Activated naive CD4-positive, alpha-beta T cell treated with anti-CD3 and anti-CD28 coated beads, Interleukin-2, amount 50 U/mL, for 72 hours (primary cell): ENCODE results near the gene SLCO3A1. TPM values are rescaled to one million over a fixed set of nuclear protein-coding genes. Genes with fewer than 3 reads are reported as not detected.

ENCODE experiments used
- ATAC-seq, 2 donors: fragments of 150-1000 bp; cut with Tn5 transposase; 2 replicates each; pipeline ENCODE4 v1.10.0; 2021; ENCODE audit warnings: mild to moderate bottlenecking in 2 of 2, moderate library complexity in 2 of 2
- DNase-seq, 2 donors: peaks; one replicate each; pipeline ENCODE4 v3.0.0; 2021 to 2022; ENCODE audit warnings: low spot score in 2 of 2
- H3K27ac Mint-ChIP-seq, 2 donors: one replicate each; pipeline ENCODE4 v1.8.0; 2022; ENCODE audit warnings: mild to moderate bottlenecking in 2 of 2, mixed read lengths in 2 of 2
- H3K36me3 Mint-ChIP-seq, 2 donors: one replicate each; pipeline ENCODE4 v1.8.0; 2022; ENCODE audit warnings: mixed read lengths in 2 of 2
- H3K9me3 Mint-ChIP-seq, 2 donors: one replicate each; pipeline ENCODE4 v1.8.0; 2022; ENCODE audit warnings: mixed read lengths in 2 of 2
- total RNA-seq, 2 donors: library from RNA; stranded (reverse); gene quantifications; one replicate each; pipeline ENCODE4 v1.2.3, GENCODE V29; 2022

SLCO3A1 gene
- total RNA-seq, 2 donors from 2014 or later, result 3.2 to 3.9 TPM

- Mint-ChIP-seq H3K36me3 (peaks cover 4 to 8% of the 10 kb centered on the region in 2 donors), H3K9me3 (no peaks in the 10 kb centered on the region)
Measured at GRCh38 chr15:91976966-91977365, 123.5 kb downstream of the SLCO3A1 start.

DNA sequence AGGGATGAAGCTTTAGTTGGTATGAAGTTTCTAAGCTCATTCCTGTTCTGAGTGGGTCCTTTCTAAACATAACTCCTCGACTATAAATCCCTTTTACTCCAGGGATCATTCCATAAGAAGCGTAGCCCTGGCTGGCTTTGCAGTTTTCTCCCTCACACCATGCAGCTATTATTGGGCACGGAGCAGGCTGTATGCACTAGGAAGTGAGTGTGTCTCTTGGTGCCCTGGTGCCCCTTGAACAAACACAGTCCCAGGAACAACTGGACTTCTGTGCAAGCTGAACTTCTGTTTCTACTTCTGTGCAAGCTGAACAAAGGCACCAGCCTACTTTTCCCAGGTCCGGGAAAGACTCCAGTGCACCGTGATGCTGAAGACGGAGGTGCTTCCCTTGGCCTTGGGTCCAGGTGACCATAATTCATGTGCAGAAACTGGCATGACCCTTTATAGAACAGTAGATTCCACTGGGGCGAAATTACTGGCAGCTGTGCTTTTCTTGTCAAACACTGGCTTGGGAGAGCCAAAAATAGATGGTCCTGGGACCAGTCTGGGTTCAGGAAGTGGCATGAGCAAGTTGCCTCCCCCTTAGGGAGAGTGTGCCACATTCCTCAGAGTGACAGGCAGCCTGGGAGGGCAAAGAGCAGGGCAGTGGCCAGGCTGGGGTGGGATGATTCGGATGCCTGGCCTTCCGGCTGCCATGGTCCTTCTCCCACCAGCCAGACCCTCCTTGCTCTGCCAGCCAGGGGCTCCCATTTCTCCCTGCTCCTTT, 127.2 kb downstream of the SLCO3A1 start:
- ATAC-seq, result no peak
- Mint-ChIP-seq H3K27ac (no peak overlapping the region), H3K9me3 (no peaks in the 10 kb centered on the region), H3K36me3 (peaks cover 4 to 8% of the 10 kb centered on the region in 2 donors)
- no peak for DNase-seq

More at GRCh38 chr15:91976966-91977365, 123.5 kb downstream of the SLCO3A1 start:
- ATAC-seq, result no peak
- DNase-seq, result no peak
- H3K27ac Mint-ChIP-seq, result no peak overlapping the region

DNA sequence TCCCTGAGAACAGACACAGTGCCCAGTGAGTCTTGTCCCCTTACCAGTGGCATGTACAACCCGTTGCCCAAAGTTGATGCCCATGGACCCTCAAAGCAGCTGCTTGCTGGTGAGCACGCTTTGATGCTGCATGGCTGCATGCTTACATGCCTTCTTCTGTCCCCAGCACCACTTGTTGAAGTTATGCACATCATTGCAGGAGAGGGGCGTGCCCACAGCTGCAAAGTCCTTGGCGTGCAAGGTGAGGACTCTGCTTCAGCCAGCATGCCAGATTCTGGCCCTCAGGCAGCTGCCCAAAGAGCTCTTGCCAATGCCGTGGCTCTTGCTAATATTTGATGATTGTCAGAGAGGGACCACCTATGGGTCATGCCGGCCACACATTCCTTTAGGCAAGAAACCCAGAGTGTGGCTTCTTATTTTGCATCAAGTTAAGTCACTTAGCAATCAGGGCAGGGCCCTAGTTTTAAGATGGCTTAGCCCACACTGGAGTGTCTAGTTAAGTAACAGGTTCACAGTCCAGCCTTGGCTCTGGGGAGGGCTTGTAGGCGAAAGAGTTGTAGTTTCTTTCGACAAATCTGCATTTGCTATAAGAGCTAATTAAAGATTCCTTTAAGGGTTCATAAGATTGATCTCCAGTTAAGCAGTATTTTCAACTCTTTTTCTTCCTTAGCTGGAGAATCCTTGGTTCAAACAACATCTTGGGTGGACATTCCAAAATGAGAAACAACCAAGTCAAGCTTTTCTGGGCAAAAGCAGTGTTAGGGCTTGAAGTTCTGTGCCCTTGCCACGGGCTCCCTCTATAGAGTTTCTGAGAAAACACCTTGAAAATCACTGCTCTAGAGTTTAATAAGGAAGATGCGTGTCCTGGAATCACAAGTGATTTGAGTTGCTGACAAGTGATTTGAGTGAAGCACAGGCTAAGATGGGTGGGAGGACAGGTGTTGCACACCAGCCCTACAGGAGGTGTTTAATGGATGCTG, 128.6 kb downstream of the SLCO3A1 start:
- H3K9me3 Mint-ChIP-seq, result no peaks in the 10 kb centered on the region
- DNase-seq (no peak), ATAC-seq (no peak)
- no peaks in the 10 kb centered on the region for H3K36me3 Mint-ChIP-seq
- peak overlapping the region in 1 of 2 donors; percentile 67 for H3K27ac Mint-ChIP-seq

DNA sequence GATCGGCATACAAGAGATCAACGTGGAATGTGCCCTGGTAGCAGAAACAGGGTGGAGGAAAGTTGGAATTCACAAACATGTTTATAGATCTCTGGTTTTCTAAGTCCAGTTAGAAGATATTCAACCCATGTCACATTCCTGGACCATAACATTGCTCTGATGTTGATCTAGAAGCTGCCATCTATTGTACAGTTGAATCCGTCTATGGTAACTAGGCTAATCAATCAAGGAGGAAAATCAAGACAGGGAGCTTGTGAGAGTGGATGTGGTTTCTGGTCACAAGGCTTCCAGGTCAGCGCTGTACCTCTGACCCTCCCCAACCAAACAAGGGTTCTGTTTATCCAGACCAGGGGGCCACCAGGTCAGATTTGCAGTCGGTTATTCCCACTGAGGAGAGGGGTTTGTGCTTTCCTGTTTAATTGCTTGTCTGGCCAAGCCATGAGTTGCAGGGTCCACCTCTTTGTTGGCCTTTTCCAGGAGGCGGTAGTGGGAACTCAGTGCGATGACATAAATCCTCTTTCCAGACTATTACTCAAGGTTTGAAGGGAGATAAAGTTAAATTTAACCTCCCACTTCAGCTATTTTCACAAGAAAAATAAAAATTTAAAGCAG, 130.3 kb downstream of the SLCO3A1 start:
- DNase-seq (no peak), ATAC-seq (no peak)
- Mint-ChIP-seq H3K27ac (no peak overlapping the region), H3K9me3 (no peaks in the 10 kb centered on the region), H3K36me3 (no peaks in the 10 kb centered on the region)

DNA sequence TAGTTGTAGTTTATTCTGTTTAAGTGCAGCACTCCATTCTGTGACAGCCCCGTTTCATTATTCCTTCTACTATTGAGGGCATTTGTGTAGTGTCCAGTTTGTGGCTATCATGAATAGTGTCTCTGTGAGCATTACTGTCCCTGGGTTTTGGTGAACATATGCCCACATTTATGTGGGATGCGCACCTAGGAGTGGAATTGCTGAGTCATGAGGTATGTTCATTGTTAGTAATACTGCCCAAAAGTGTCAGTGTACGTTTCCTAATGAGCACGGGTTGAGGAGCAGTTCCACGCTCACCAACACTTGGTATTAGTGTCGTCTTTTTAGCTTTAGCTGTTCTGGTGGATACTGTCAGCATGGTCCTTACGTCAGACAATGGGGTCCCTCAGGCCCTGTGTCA, 131.8 kb downstream of the SLCO3A1 start:
- Mint-ChIP-seq H3K36me3 (no peaks in the 10 kb centered on the region), H3K9me3 (no peaks in the 10 kb centered on the region), H3K27ac (peak overlapping the region in 1 of 2 donors; percentile 37)
- ATAC-seq (no peak), DNase-seq (no peak)

GRCh38 chr15:91988071-91988470, 134.6 kb downstream of the SLCO3A1 start:
- H3K27ac Mint-ChIP-seq, result no peak overlapping the region
- H3K9me3 Mint-ChIP-seq, result no peaks in the 10 kb centered on the region
- DNase-seq, result no peak
- no peak for ATAC-seq
- H3K36me3 Mint-ChIP-seq, result no peaks in the 10 kb centered on the region

DNA sequence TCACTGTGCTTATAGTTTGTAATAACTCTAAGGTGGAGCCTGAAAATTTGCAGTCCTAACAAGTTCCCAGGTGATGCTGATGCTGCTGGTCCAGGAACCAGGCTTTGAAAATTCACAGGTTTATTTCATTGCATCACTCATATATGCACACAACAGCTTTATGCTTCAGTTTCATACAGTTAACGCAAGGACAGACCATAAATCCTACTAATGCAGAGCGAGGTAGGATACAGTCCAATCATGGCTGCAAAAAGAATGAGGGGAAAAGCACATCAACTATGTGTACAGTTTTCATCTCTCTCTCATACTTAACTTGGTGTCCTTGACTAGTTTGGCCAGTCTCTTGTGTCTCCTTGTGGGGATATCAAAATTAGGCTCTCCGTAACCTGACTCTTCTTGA, 135.1 kb downstream of the SLCO3A1 start:
- Mint-ChIP-seq H3K9me3 (no peaks in the 10 kb centered on the region), H3K36me3 (no peaks in the 10 kb centered on the region), H3K27ac (no peak overlapping the region)
- DNase-seq (no peak), ATAC-seq (no peak)

DNA sequence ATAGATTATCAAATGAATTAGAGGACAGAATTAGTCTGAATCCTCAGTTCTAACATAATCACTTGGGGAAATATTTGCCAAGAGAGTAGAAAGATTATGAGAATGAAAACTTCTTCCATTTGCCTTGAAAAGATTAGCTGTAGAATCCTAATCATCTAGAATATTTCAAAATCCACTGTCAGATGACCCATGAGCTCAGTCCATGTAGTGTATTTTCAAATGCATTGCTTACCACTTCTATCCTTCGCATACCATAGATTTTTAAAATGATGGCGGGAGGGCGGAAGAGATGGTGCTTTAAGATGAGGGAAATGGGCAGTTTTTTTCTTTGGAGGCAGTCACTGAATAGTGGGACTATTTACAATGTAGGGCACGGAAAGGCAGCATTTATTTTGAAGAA, 136.3 kb downstream of the SLCO3A1 start:
- no peak for DNase-seq
- ATAC-seq, result no peak
- Mint-ChIP-seq H3K9me3 (no peaks in the 10 kb centered on the region), H3K27ac (no peak overlapping the region), H3K36me3 (no peaks in the 10 kb centered on the region)

DNA sequence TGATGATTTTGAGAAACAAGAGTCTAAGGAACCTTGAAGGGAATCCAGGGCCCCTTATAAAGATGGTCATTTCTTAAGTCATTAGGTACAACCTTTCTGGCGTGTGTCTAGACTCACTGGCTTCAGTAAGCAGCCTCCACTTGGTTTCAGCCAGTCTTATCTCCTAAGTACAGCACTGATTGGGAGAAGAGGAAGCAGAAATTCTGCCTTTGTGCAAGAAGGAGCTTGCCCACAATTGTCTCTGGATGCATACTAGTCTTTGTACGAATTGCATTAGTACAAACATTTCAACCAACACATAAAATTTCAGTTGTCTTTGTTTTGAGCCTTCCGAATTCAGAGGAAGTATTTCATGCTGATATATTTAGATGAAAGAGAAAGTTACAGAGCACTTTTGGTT, 139.4 kb downstream of the SLCO3A1 start:
- DNase-seq (no peak), ATAC-seq (no peak)
- Mint-ChIP-seq H3K27ac (no peak overlapping the region), H3K9me3 (no peaks in the 10 kb centered on the region), H3K36me3 (no peaks in the 10 kb centered on the region)

DNA sequence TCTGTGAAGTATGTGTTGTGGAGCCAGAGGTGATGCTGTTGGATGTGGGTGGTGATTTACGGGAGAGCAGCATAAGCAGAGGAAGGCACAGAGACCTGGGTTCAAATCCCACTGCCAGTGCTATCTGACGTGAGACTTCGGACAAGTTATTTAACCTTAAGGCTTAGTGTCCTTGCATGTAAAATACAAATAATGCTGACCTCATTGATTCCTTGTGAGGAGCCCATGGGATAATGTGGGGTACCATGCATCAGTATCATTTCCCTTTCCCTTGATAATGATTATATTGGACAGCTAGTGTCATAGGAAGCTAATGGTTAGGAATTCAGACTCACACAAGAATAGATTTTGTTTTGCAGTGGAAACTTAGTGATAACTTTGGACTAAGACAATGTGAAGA, 141.6 kb downstream of the SLCO3A1 start:
- DNase-seq, result no peak
- no peak for ATAC-seq
- no peaks in the 10 kb centered on the region for H3K36me3 Mint-ChIP-seq
- H3K27ac Mint-ChIP-seq, result no peak overlapping the region
- no peaks in the 10 kb centered on the region for H3K9me3 Mint-ChIP-seq

- Mint-ChIP-seq H3K36me3 (no peaks in the 10 kb centered on the region), H3K27ac (no peak overlapping the region), H3K9me3 (no peaks in the 10 kb centered on the region)
- ATAC-seq, result no peak
- no peak for DNase-seq
Measured at GRCh38 chr15:91997163-91997562, 143.7 kb downstream of the SLCO3A1 start.

DNA sequence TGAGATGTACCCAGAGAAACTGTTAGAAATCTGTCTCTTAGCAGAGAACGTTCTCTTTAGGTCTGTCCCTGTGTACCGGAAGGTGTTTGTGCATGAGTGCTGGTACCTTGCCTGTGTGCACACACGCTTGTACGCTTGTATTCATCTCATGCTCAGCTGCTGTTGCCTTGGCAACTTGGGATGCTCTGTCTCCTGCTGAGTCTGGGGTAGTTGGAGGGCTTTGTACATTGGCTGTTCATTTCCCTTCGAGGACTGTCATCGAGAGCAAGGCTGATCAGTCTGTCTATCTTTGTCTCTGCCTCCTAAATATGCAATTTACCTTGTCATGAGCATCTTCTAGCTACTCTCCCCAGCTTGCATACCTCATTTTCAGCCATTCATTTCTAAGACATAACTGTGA, 147.2 kb downstream of the SLCO3A1 start:
- Mint-ChIP-seq H3K27ac (no peak overlapping the region), H3K9me3 (no peaks in the 10 kb centered on the region), H3K36me3 (no peaks in the 10 kb centered on the region)
- DNase-seq (no peak), ATAC-seq (no peak)

DNA sequence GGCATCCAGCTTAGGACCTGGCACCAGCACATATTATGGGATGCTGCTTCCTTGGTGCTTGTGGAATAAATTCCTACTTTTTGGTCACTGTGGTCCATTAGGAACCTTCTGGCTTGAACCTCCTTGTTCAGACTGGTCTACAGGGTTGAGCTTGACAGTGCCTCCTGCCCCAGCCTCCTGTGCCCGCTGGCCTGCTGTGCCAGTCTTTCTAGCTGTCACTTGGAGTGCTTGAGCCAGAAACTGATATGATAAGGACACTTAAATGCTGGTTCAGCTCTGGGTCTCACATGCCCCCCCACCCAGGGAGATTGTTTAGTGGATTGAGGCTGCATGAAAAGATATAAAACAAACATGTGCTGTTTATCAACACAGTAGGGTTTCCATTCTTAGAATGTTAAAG, 147.8 kb downstream of the SLCO3A1 start:
- no peaks in the 10 kb centered on the region for H3K9me3 Mint-ChIP-seq
- DNase-seq (no peak), ATAC-seq (no peak)
- H3K27ac Mint-ChIP-seq, result no peak overlapping the region
- H3K36me3 Mint-ChIP-seq, result no peaks in the 10 kb centered on the region

- Mint-ChIP-seq H3K9me3 (peaks cover 0 to 6% of the 10 kb centered on the region in 2 donors), H3K27ac (no peak overlapping the region), H3K36me3 (peaks cover 0 to 6% of the 10 kb centered on the region in 2 donors)
- DNase-seq (no peak), ATAC-seq (no peak)
Measured at GRCh38 chr15:92002666-92003065, 149.2 kb downstream of the SLCO3A1 start.

DNA sequence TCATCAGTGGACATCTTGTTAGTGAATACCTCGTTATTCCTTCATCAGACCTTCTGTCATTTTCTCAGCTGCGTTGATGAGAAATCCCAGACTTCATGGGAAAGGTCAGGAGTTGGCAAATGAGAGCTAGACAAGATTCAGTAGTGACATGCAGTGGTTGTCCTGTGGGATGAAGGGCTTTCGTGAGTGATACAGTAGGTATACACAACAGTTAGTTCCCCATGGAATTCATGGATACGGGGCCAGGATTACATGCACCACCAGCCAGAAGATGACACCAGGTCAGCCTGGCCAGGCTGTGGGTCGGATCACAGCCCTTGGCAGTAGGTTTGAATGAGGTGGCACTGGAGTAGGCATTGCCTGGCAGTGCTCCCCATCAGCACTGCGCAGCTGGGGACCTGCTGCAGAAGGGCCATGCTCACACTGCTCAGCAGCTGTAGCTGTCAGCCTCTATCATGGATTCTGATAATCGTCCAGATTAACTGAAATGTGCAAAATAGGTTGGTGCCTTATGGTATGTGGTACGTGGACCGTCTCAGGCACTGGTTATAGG, 150.1 kb downstream of the SLCO3A1 start:
- DNase-seq, result no peak
- Mint-ChIP-seq H3K27ac (no peak overlapping the region), H3K9me3 (peaks cover 0 to 6% of the 10 kb centered on the region in 2 donors), H3K36me3 (peaks cover 0 to 6% of the 10 kb centered on the region in 2 donors)
- no peak for ATAC-seq

- DNase-seq (no peak), ATAC-seq (no peak)
- Mint-ChIP-seq H3K36me3 (peaks cover 0 to 6% of the 10 kb centered on the region in 2 donors), H3K9me3 (peaks cover 0 to 6% of the 10 kb centered on the region in 2 donors), H3K27ac (no peak overlapping the region)
Measured at GRCh38 chr15:92005154-92005553, 151.6 kb downstream of the SLCO3A1 start.
